Lung (tissue), 12 donors: ENCODE measurements around the gene WRAP73. TPM values are rescaled to one million over a fixed set of nuclear protein-coding genes. Genes with fewer than 3 reads are reported as not detected.

ENCODE experiments used
- ATAC-seq: fragments of 200-7000 bp; cut with Tn5 transposase; one replicate; pipeline ENCODE4 v1.9.1; 2020; ENCODE audit warnings: moderate number of reproducible peaks; ENCODE audit not compliant: insufficient read depth, low FRiP score
- DNase-seq, 3 donors: peaks; one replicate each; pipeline ENCODE4 v3.0.0-alpha.2; 2013 to 2017
- H3K27ac ChIP-seq, 2 donors: one replicate each; pipeline ENCODE4 v1.5.1; 2013; ENCODE audit warnings: mild to moderate bottlenecking in 2 of 2, moderate library complexity in 2 of 2, control low read depth in 1 of 2, inconsistent platforms in 1 of 2, low read depth in 1 of 2, low read length in 1 of 2
- H3K27me3 ChIP-seq, 3 donors: one replicate each; pipeline ENCODE4 v1.5.1; 2013; ENCODE audit warnings: low read length in 2 of 3; ENCODE audit not compliant: control insufficient read depth in 3 of 3, insufficient read depth in 3 of 3
- H3K36me3 ChIP-seq, 4 donors: one replicate each; pipeline ENCODE4 v1.5.1; 2013; ENCODE audit warnings: low read length in 4 of 4, mild to moderate bottlenecking in 1 of 4, moderate library complexity in 1 of 4; ENCODE audit not compliant: control insufficient read depth in 4 of 4, insufficient read depth in 4 of 4
- H3K4me1 ChIP-seq, 5 donors: one replicate each; pipeline ENCODE4 v1.5.1; 2013; ENCODE audit warnings: low read length in 5 of 5, mild to moderate bottlenecking in 2 of 5, moderate library complexity in 1 of 5; ENCODE audit not compliant: control insufficient read depth in 5 of 5, insufficient read depth in 5 of 5
- H3K4me3 ChIP-seq: one replicate; pipeline ENCODE4 v1.5.1; 2013; ENCODE audit warnings: mild to moderate bottlenecking, control low read depth, moderate library complexity
- H3K9ac ChIP-seq, 2 donors: one replicate each; pipeline ENCODE4 v1.5.1; 2013; ENCODE audit warnings: low read length in 2 of 2, control low read depth in 1 of 2; ENCODE audit not compliant: insufficient read depth in 1 of 2
- H3K9me3 ChIP-seq, 4 donors: one replicate each; pipeline ENCODE4 v1.5.1; 2013; ENCODE audit warnings: low read length in 3 of 4, mild to moderate bottlenecking in 1 of 4, moderate library complexity in 1 of 4; ENCODE audit not compliant: control insufficient read depth in 4 of 4, insufficient read depth in 3 of 4
- CTCF ChIP-seq: IDR thresholded peaks from 2 replicates; pipeline ENCODE4 v1.5.1; 2012; ENCODE audit warnings: mild to moderate bottlenecking; ENCODE audit errors: control extremely low read depth, extremely low read depth
- WGBS, 2 donors: extraction: QIAGEN DNeasy Blood & Tissue Kit; methylation state at CpG; one replicate each; pipeline ENCODE4 v1.1.7; 2013; 5-methylcytosine and 5-hydroxymethylcytosine counted together
- polyA plus RNA-seq, 2 donors: library from polyadenylated mRNA; stranded (reverse); fragments of 200-250 nt; gene quantifications; one replicate each; pipeline ENCODE4 v1.2.1, GENCODE V29; 2013
- total RNA-seq, 2 donors: library from RNA; depleted of rRNA in 1 of 2; stranded (reverse); fragments of >200 nt in 1 of 2; gene quantifications; one replicate each; pipeline ENCODE4 v1.2.1, GENCODE V29; 2014 to 2021
- donor health status: control.
- donor health status: control.
- donor health status: Bipolar disorder and iron deficiency.
- donor health status: healthy.
- donor health status: DM: yes; HTN: yes; CAD: no.

WRAP73 gene
- total and polyA plus RNA-seq, 4 donors = 17.3 to 25.3 (median 22.8) TPM

GRCh38 chr1:3612123-3612522, 37.8 kb downstream of the WRAP73 start:
- no peaks in the 10 kb centered on the region for H3K36me3 ChIP-seq
- no peak overlapping the region for H3K27ac ChIP-seq
- H3K4me1 ChIP-seq = peaks cover 0 to 58% (median 18%) of the 10 kb centered on the region in 5 donors
- H3K27me3 ChIP-seq = no peaks in the 10 kb centered on the region
- TF ChIP-seq CTCF = no peak
- ATAC-seq = no peak
- no peak for DNase-seq
- WGBS, 2 donors = 53 to 63% methylated on average over 7 of the region's 7 CpGs
- no peaks in the 10 kb centered on the region for H3K9me3 ChIP-seq
- H3K9ac ChIP-seq = no peak overlapping the region
- H3K4me3 ChIP-seq = no peak overlapping the region

GRCh38 chr1:3611170-3612019, 38.5 kb downstream of the WRAP73 start, which contains the start of gene MEGF6:
MEGF6 (minus strand) TSS chr1:3611508; CDS start chr1:3611268, 240 bp downstream.
- Histone ChIP-seq H3K36me3 (peaks cover 0 to 4% (median 0%) of the 10 kb centered on the region in 4 donors), H3K27me3 (no peaks in the 10 kb centered on the region), H3K4me3 (peak within 1 kb of the TSS; percentile 41), H3K27ac (peak within 1 kb of the TSS in 1 of 2 donors; percentile 32), H3K9me3 (no peaks in the 10 kb centered on the region), H3K4me1 (peaks cover 0 to 62% (median 18%) of the 10 kb centered on the region in 5 donors), H3K9ac (no peak within 1 kb of the TSS)
- DNase-seq (peak; percentile 95 to 98 (median 96)), ATAC-seq (peak; percentile 36)
- WGBS, 2 donors = 1% methylated on average over 67 to 87 of the region's 87 CpGs
- no peak for TF ChIP-seq CTCF

- Histone ChIP-seq H3K27ac (peak overlapping the region in 1 of 2 donors; percentile 32), H3K9me3 (no peaks in the 10 kb centered on the region), H3K4me3 (peak overlapping the region; percentile 41), H3K27me3 (no peaks in the 10 kb centered on the region), H3K4me1 (peaks cover 0 to 62% (median 18%) of the 10 kb centered on the region in 5 donors), H3K36me3 (peaks cover 0 to 7% (median 1%) of the 10 kb centered on the region in 4 donors), H3K9ac (no peak overlapping the region)
- ATAC-seq = no peak
- WGBS, 2 donors = 2% methylated on average over 27 of the region's 27 CpGs
- DNase-seq = peak; percentile 92 to 98 (median 96)
- no peak for TF ChIP-seq CTCF
Observed at GRCh38 chr1:3610527-3611169, 39.3 kb downstream of the WRAP73 start.
